Activated CD4-positive, alpha-beta memory T cell treated with anti-CD3 and anti-CD28 coated beads, Interleukin-2, amount 10 ng/mL, durations not matched to agents 7 days and 5 days (primary cell): Measurements from ENCODE around the gene KCNQ1. TPM values are rescaled to one million over a fixed set of nuclear protein-coding genes. Genes with fewer than 3 reads are reported as not detected.

Experiments
- CTCF ChIA-PET: fragments of 350-600 bp; sonication (Branson Sonifier 250); formaldehyde crosslinking; loops from one replicate; lab custom pipeline; 2021; ENCODE audit warnings: antibody characterized with exemption, inconsistent platforms; lab: Charles Lee
- POLR2A ChIA-PET: fragments of 350-600 bp; sonication (Branson Sonifier 250); formaldehyde crosslinking; loops from one replicate; lab custom pipeline; 2021; ENCODE audit warnings: antibody characterized with exemption; lab: Charles Lee
- DNase-seq: peaks from one replicate; pipeline ENCODE4 v3.0.0-alpha.2; 2020
- H3K27ac Mint-ChIP-seq: one replicate; pipeline ENCODE4 v1.8.0; 2021; ENCODE audit warnings: mild to moderate bottlenecking, mixed read lengths
- H3K27me3 Mint-ChIP-seq: one replicate; pipeline ENCODE4 v1.8.0; 2021; ENCODE audit warnings: mixed read lengths
- H3K36me3 Mint-ChIP-seq: one replicate; pipeline ENCODE4 v1.8.0; 2021; ENCODE audit warnings: low read depth, mixed read lengths
- H3K4me1 Mint-ChIP-seq: one replicate; pipeline ENCODE4 v1.8.0; 2021; ENCODE audit warnings: mixed read lengths
- H3K4me3 Mint-ChIP-seq: one replicate; pipeline ENCODE4 v1.8.0; 2021; ENCODE audit warnings: mild to moderate bottlenecking, mixed read lengths
- H3K9me3 Mint-ChIP-seq: one replicate; pipeline ENCODE4 v1.8.0; 2021; ENCODE audit warnings: mixed read lengths
- total RNA-seq, 2 experiments: library from RNA; stranded (reverse); gene quantifications; one replicate each; pipeline ENCODE4 v1.2.3, GENCODE V29; 2021

The KCNQ1 gene
- total RNA-seq, 2 experiments from 2014 or later = 14.8 to 15.0 TPM

GRCh38 chr11:2402106-2402505, 42.7 kb upstream of the KCNQ1 start:
- POLR2A ChIA-PET = interaction anchor here (0.9 to 3.2 kb wide), 5 partner anchors 11 to 98 kb away, joined by 3 to 39 read pairs (median 6); partner anchors contain the start of genes C11orf21, CD81 and TSPAN32
- H3K27ac Mint-ChIP-seq = no peak overlapping the region
- peak overlapping the region; percentile 87 for H3K4me3 Mint-ChIP-seq
- H3K36me3 Mint-ChIP-seq = peaks cover 21% of the 10 kb centered on the region
- CTCF ChIA-PET = interaction anchor here (2.0 to 6.5 kb wide), 3 partner anchors 11 to 96 kb away, joined by 8 to 42 read pairs (median 34); no protein-coding TSS in a partner anchor
- peaks cover 19% of the 10 kb centered on the region for H3K4me1 Mint-ChIP-seq
- DNase-seq = no peak
- no peaks in the 10 kb centered on the region for H3K9me3 Mint-ChIP-seq
- no peaks in the 10 kb centered on the region for H3K27me3 Mint-ChIP-seq

GRCh38 chr11:2402890-2403645, 41.7 kb upstream of the KCNQ1 start:
- no peaks in the 10 kb centered on the region for H3K27me3 Mint-ChIP-seq
- POLR2A ChIA-PET = interaction anchor here (1.2 kb wide), 1 partner anchor 17 kb away, joined by 3 read pairs; no protein-coding TSS in a partner anchor
- H3K36me3 Mint-ChIP-seq = peaks cover 16% of the 10 kb centered on the region
- no peak overlapping the region for H3K27ac Mint-ChIP-seq
- H3K4me1 Mint-ChIP-seq = peaks cover 19% of the 10 kb centered on the region
- peak overlapping the region; percentile 87 for H3K4me3 Mint-ChIP-seq
- H3K9me3 Mint-ChIP-seq = no peaks in the 10 kb centered on the region
- CTCF ChIA-PET = interaction anchor here (1.5 to 6.5 kb wide), 2 partner anchors 18 to 97 kb away, joined by 3 to 42 read pairs; no protein-coding TSS in a partner anchor
- no peak for DNase-seq

- peaks cover 15% of the 10 kb centered on the region for H3K4me1 Mint-ChIP-seq
- H3K27me3 Mint-ChIP-seq = no peaks in the 10 kb centered on the region
- ChIA-PET CTCF (no interaction called here), POLR2A (interaction anchor here (1.0 kb wide), 1 partner anchor 16 kb away, joined by 3 read pairs; no protein-coding TSS in a partner anchor)
- no peak overlapping the region for H3K27ac Mint-ChIP-seq
- no peak for DNase-seq
- peaks cover 16% of the 10 kb centered on the region for H3K36me3 Mint-ChIP-seq
- H3K9me3 Mint-ChIP-seq = no peaks in the 10 kb centered on the region
- no peak overlapping the region for H3K4me3 Mint-ChIP-seq
Measured at GRCh38 chr11:2404735-2405196, 40.0 kb upstream of the KCNQ1 start.

GRCh38 chr11:2406451-2406850, 38.4 kb upstream of the KCNQ1 start:
- Mint-ChIP-seq H3K4me1 (peaks cover 13% of the 10 kb centered on the region), H3K27me3 (no peaks in the 10 kb centered on the region), H3K9me3 (no peaks in the 10 kb centered on the region), H3K36me3 (peaks cover 11% of the 10 kb centered on the region), H3K4me3 (no peak overlapping the region), H3K27ac (no peak overlapping the region)
- no peak for DNase-seq
- CTCF ChIA-PET = no interaction called here
- POLR2A ChIA-PET = no interaction called here

- Mint-ChIP-seq H3K36me3 (peaks cover 11% of the 10 kb centered on the region), H3K4me3 (no peak overlapping the region), H3K27ac (no peak overlapping the region), H3K4me1 (peaks cover 8% of the 10 kb centered on the region), H3K27me3 (no peaks in the 10 kb centered on the region), H3K9me3 (no peaks in the 10 kb centered on the region)
- ChIA-PET CTCF (no interaction called here), POLR2A (no interaction called here)
- no peak for DNase-seq
Measured at GRCh38 chr11:2406878-2407410, 37.9 kb upstream of the KCNQ1 start.

- H3K9me3 Mint-ChIP-seq = no peaks in the 10 kb centered on the region
- H3K27me3 Mint-ChIP-seq = no peaks in the 10 kb centered on the region
- DNase-seq = no peak
- CTCF ChIA-PET = interaction anchor here (1.0 to 1.4 kb wide), 3 partner anchors 8 to 12 kb away, joined by 3 read pairs; partner anchors contain the start of gene TSSC4
- H3K4me1 Mint-ChIP-seq = no peaks in the 10 kb centered on the region
- H3K4me3 Mint-ChIP-seq = no peak overlapping the region
- POLR2A ChIA-PET = interaction anchor here (0.9 to 1.6 kb wide), 2 partner anchors 11 to 21 kb away, joined by 3 read pairs; no protein-coding TSS in a partner anchor
- peaks cover 2% of the 10 kb centered on the region for H3K36me3 Mint-ChIP-seq
- no peak overlapping the region for H3K27ac Mint-ChIP-seq
Measured at GRCh38 chr11:2408671-2409070, 36.1 kb upstream of the KCNQ1 start.

- no peak for DNase-seq
- H3K27me3 Mint-ChIP-seq = no peaks in the 10 kb centered on the region
- H3K9me3 Mint-ChIP-seq = no peaks in the 10 kb centered on the region
- H3K27ac Mint-ChIP-seq = no peak overlapping the region
- H3K4me1 Mint-ChIP-seq = no peaks in the 10 kb centered on the region
- POLR2A ChIA-PET = interaction anchor here (0.9 to 1.6 kb wide), 2 partner anchors 10 to 21 kb away, joined by 3 read pairs; no protein-coding TSS in a partner anchor
- no peak overlapping the region for H3K4me3 Mint-ChIP-seq
- CTCF ChIA-PET = interaction anchor here (1.4 kb wide), 2 partner anchors 9 to 10 kb away, joined by 3 read pairs; partner anchors contain the start of gene TSSC4
- H3K36me3 Mint-ChIP-seq = no peaks in the 10 kb centered on the region
Measured at GRCh38 chr11:2409126-2409525, 35.7 kb upstream of the KCNQ1 start.

GRCh38 chr11:2409611-2410468, 35.0 kb upstream of the KCNQ1 start:
- Mint-ChIP-seq H3K27me3 (no peaks in the 10 kb centered on the region), H3K27ac (no peak overlapping the region), H3K4me3 (no peak overlapping the region), H3K36me3 (no peaks in the 10 kb centered on the region), H3K9me3 (no peaks in the 10 kb centered on the region), H3K4me1 (no peaks in the 10 kb centered on the region)
- ChIA-PET POLR2A (interaction anchor here (1.6 kb wide), 1 partner anchor 22 kb away, joined by 3 read pairs; no protein-coding TSS in a partner anchor), CTCF (interaction anchor here (1.4 kb wide), 2 partner anchors 9 to 10 kb away, joined by 3 read pairs; partner anchors contain the start of gene TSSC4)
- no peak for DNase-seq

GRCh38 chr11:2410616-2411015, 34.2 kb upstream of the KCNQ1 start:
- DNase-seq = no peak
- H3K4me1 Mint-ChIP-seq = no peaks in the 10 kb centered on the region
- ChIA-PET POLR2A (no interaction called here), CTCF (no interaction called here)
- no peak overlapping the region for H3K4me3 Mint-ChIP-seq
- no peaks in the 10 kb centered on the region for H3K36me3 Mint-ChIP-seq
- no peaks in the 10 kb centered on the region for H3K9me3 Mint-ChIP-seq
- H3K27ac Mint-ChIP-seq = no peak overlapping the region
- H3K27me3 Mint-ChIP-seq = no peaks in the 10 kb centered on the region

GRCh38 chr11:2411446-2412305, 33.1 kb upstream of the KCNQ1 start:
- ChIA-PET CTCF (no interaction called here), POLR2A (interaction anchor here (1.5 kb wide), 1 partner anchor 10 kb away, joined by 6 read pairs; no protein-coding TSS in a partner anchor)
- H3K4me3 Mint-ChIP-seq = no peak overlapping the region
- no peaks in the 10 kb centered on the region for H3K36me3 Mint-ChIP-seq
- H3K27ac Mint-ChIP-seq = no peak overlapping the region
- no peaks in the 10 kb centered on the region for H3K4me1 Mint-ChIP-seq
- no peak for DNase-seq
- no peaks in the 10 kb centered on the region for H3K27me3 Mint-ChIP-seq
- H3K9me3 Mint-ChIP-seq = no peaks in the 10 kb centered on the region

GRCh38 chr11:2412323-2412722, 32.5 kb upstream of the KCNQ1 start:
- Mint-ChIP-seq H3K27me3 (no peaks in the 10 kb centered on the region), H3K36me3 (no peaks in the 10 kb centered on the region)

More at GRCh38 chr11:2412323-2412722, 32.5 kb upstream of the KCNQ1 start:
- POLR2A ChIA-PET = interaction anchor here (1.2 to 1.5 kb wide), 2 partner anchors 10 to 108 kb away, joined by 3 to 6 read pairs; no protein-coding TSS in a partner anchor
- DNase-seq = no peak
- Mint-ChIP-seq H3K4me1 (no peaks in the 10 kb centered on the region), H3K9me3 (no peaks in the 10 kb centered on the region), H3K27ac (no peak overlapping the region), H3K4me3 (no peak overlapping the region)
- CTCF ChIA-PET = no interaction called here
